HEK293 (cell line): ENCODE results near the gene TICAM1.
"Not testable (repeated sequence)": the region's sequence is repeated elsewhere in the genome, so short reads cannot be mapped to it uniquely, and the experiment has no call there.

Source experiments
- ZNF623 ChIP-seq: fragments of 450-650 bp; formaldehyde crosslinking; IDR thresholded peaks from 2 replicates; pipeline ENCODE4 v1.5.1; 2016; ENCODE audit warnings: missing biosample characterization, missing genetic modification characterization
- TF ChIP-seq, protein P1 (sequence below): fragments of 450-650 bp; formaldehyde crosslinking; IDR thresholded peaks from 2 replicates; pipeline ENCODE4 v1.5.1; 2016; ENCODE audit warnings: missing biosample characterization, missing genetic modification characterization

- TF ChIP-seq, protein P1, sequence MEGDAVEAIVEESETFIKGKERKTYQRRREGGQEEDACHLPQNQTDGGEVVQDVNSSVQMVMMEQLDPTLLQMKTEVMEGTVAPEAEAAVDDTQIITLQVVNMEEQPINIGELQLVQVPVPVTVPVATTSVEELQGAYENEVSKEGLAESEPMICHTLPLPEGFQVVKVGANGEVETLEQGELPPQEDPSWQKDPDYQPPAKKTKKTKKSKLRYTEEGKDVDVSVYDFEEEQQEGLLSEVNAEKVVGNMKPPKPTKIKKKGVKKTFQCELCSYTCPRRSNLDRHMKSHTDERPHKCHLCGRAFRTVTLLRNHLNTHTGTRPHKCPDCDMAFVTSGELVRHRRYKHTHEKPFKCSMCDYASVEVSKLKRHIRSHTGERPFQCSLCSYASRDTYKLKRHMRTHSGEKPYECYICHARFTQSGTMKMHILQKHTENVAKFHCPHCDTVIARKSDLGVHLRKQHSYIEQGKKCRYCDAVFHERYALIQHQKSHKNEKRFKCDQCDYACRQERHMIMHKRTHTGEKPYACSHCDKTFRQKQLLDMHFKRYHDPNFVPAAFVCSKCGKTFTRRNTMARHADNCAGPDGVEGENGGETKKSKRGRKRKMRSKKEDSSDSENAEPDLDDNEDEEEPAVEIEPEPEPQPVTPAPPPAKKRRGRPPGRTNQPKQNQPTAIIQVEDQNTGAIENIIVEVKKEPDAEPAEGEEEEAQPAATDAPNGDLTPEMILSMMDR (tag by site-specific recombination) = not testable (repeated sequence)
- not testable (repeated sequence) for TF ChIP-seq ZNF623 (tag by site-specific recombination)
These were observed 448 bp upstream of the TICAM1 start for GRCh38 chr19:4831979-4832340.
